Endothelial cell of umbilical vein (primary cell): ENCODE data around the gene ALB.

Experiments
- EZH2 ChIP-seq: IDR thresholded peaks from 2 replicates; pipeline ENCODE4 v1.6.1; 2012; ENCODE audit warnings: borderline replicate concordance, low read depth, mild to moderate bottlenecking, moderate library complexity, low read length, inconsistent platforms; ENCODE audit not compliant: severe bottlenecking
- JUN ChIP-seq: IDR thresholded peaks from 2 replicates; pipeline ENCODE4 v1.6.1; 2011; ENCODE audit warnings: borderline replicate concordance, low read depth; ENCODE audit not compliant: insufficient read length, insufficient read depth
- MYC ChIP-seq: IDR thresholded peaks from one replicate; pipeline ENCODE4 v1.6.1; 2011; ENCODE audit warnings: mild to moderate bottlenecking, low read depth, low read length
- POLR2A ChIP-seq: IDR thresholded peaks from 2 replicates; pipeline ENCODE4 v1.6.1; 2012; ENCODE audit warnings: low read depth, mild to moderate bottlenecking, control low read depth, low read length
- POLR2AphosphoS5 ChIP-seq: IDR thresholded peaks from 2 replicates; pipeline ENCODE4 v1.6.1; 2012; ENCODE audit warnings: low read depth, mild to moderate bottlenecking, control low read depth, low read length, moderate library complexity; ENCODE audit not compliant: insufficient read depth
- TF ChIP-seq, protein P1 (sequence below), 2 donors: IDR thresholded peaks; 1 replicate in 1 of 2; 2 replicates in 1 of 2; pipeline ENCODE4 v1.5.1; 2011; ENCODE audit warnings: low read length in 2 of 2, mild to moderate bottlenecking in 2 of 2, moderate library complexity in 2 of 2, control low read depth in 1 of 2, inconsistent platforms in 1 of 2, low read depth in 1 of 2; ENCODE audit not compliant: insufficient read depth in 1 of 2; ENCODE audit errors: extremely low read depth in 1 of 2
- TF ChIP-seq, protein P2 (sequence below): IDR thresholded peaks from 2 replicates; pipeline ENCODE4 v1.6.1; 2011; ENCODE audit not compliant: insufficient read depth, insufficient read length

DNA sequence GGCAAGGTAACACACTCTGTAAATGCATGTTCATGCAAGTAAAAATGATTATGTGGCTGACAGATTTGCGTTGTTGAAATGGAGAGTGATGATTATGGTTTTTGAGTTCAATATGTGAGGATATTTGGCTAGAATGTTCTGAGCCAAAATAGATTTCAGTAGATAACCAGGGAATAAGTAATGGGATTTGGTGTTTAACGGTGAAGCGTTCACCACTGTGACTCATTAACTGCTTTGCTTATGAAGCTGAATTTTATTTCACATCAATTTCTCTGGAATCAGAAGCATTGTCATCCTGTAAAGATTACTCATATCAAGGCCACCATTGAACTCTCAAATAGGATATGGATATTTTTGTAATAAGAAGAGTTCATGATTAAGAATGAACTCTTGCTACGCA is 43.6 kb downstream of the ALB start:
- TF ChIP-seq POLR2A = no peak
- TF ChIP-seq, protein P1, sequence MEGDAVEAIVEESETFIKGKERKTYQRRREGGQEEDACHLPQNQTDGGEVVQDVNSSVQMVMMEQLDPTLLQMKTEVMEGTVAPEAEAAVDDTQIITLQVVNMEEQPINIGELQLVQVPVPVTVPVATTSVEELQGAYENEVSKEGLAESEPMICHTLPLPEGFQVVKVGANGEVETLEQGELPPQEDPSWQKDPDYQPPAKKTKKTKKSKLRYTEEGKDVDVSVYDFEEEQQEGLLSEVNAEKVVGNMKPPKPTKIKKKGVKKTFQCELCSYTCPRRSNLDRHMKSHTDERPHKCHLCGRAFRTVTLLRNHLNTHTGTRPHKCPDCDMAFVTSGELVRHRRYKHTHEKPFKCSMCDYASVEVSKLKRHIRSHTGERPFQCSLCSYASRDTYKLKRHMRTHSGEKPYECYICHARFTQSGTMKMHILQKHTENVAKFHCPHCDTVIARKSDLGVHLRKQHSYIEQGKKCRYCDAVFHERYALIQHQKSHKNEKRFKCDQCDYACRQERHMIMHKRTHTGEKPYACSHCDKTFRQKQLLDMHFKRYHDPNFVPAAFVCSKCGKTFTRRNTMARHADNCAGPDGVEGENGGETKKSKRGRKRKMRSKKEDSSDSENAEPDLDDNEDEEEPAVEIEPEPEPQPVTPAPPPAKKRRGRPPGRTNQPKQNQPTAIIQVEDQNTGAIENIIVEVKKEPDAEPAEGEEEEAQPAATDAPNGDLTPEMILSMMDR (IDR thresholded peaks at IDR 0.05; ENCODE audit: extremely low read depth in 1 of 2, insufficient read depth in 1 of 2, low read depth in 1 of 2, low read length in 2 of 2) = no peak
- TF ChIP-seq MYC = no peak
- no peak for TF ChIP-seq POLR2AphosphoS5
- no peak for TF ChIP-seq EZH2
- TF ChIP-seq JUN = no peak
- TF ChIP-seq, protein P2, sequence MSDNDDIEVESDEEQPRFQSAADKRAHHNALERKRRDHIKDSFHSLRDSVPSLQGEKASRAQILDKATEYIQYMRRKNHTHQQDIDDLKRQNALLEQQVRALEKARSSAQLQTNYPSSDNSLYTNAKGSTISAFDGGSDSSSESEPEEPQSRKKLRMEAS = no peak
